ENCODE measurements around the gene FLRT2.
A peak's percentile ranks its signal among the peaks of the same experiment; 100 is the strongest.

DNA sequence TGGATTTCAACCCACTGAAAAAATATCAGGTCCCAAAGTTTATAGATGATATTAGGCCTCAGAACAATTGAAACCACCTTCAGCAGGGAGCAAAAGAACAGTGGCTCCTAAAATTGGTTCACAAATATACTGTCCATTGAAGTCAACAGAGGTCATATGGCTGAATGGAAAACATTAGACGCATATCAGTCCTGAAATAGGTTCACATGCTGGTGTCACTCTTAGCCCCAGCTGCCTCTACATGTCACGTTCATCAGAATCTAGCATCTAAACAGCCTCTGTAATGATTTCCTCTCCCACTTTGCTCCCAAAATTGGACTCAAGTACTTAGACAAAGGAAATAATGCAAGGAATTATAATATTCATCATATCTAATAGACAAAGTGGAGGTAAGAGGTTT is 8.7 kb downstream of the FLRT2 start:
- peak in 1 of 2 donors; percentile 53 for TF ChIP-seq POLR2A (IDR thresholded peaks at IDR 0.05)
- TF ChIP-seq, protein P1, sequence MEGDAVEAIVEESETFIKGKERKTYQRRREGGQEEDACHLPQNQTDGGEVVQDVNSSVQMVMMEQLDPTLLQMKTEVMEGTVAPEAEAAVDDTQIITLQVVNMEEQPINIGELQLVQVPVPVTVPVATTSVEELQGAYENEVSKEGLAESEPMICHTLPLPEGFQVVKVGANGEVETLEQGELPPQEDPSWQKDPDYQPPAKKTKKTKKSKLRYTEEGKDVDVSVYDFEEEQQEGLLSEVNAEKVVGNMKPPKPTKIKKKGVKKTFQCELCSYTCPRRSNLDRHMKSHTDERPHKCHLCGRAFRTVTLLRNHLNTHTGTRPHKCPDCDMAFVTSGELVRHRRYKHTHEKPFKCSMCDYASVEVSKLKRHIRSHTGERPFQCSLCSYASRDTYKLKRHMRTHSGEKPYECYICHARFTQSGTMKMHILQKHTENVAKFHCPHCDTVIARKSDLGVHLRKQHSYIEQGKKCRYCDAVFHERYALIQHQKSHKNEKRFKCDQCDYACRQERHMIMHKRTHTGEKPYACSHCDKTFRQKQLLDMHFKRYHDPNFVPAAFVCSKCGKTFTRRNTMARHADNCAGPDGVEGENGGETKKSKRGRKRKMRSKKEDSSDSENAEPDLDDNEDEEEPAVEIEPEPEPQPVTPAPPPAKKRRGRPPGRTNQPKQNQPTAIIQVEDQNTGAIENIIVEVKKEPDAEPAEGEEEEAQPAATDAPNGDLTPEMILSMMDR (IDR thresholded peaks at IDR 0.05 in 4 of 5, conservative IDR thresholded peaks at IDR 0.05 in 1 of 5), result no peak
